ENCODE data around the gene TMEM9.

The TMEM9 gene

GRCh38 chr1:201172999-201173610, 18.8 kb upstream of the TMEM9 start:
- CTCF ChIA-PET: interaction anchor here (1.3 to 1.5 kb wide), 2 partner anchors 12 to 50 kb away, joined by 3 to 5 read pairs; no protein-coding TSS in a partner anchor

GRCh38 chr1:201172326-201172725, 18.1 kb upstream of the TMEM9 start:
- Histone ChIP-seq H3K4me1 (ENCODE audit: control insufficient read depth, insufficient read depth, low read length) (no peaks in the 10 kb centered on the region), H3K27ac (ENCODE audit: extremely low read depth, low read depth, low read length) (no peak overlapping the region), H3K4me3 (ENCODE audit: low read depth, low read length) (no peak overlapping the region), H3K9me3 (ENCODE audit: control insufficient read depth, insufficient read depth, low read depth, low read length) (no peaks in the 10 kb centered on the region), H3K36me3 (ENCODE audit: control insufficient read depth in 2 of 2, insufficient read depth in 1 of 2, low read length in 2 of 2) (no peaks in the 10 kb centered on the region)
- CTCF ChIA-PET: interaction anchor here (0.8 to 1.3 kb wide), 2 partner anchors 13 to 22 kb away, joined by 3 read pairs; no protein-coding TSS in a partner anchor
- POLR2A ChIA-PET: interaction anchor here (0.6 to 1.9 kb wide), 2 partner anchors 24 to 65 kb away, joined by 6 to 10 read pairs; no protein-coding TSS in a partner anchor
- TF ChIP-seq ZNF621 (tag by site-specific recombination; IDR thresholded peaks at IDR 0.05): no peak
- TF ChIP-seq ZNF202 (tag by site-specific recombination; IDR thresholded peaks at IDR 0.05; ENCODE audit: borderline replicate concordance): no peak
- TF ChIP-seq KLF9 (tag by site-specific recombination; IDR thresholded peaks at IDR 0.05; ENCODE audit: low read depth): no peak
- TF ChIP-seq ZNF510 (tag by site-specific recombination; IDR thresholded peaks at IDR 0.05; ENCODE audit: insufficient replicate concordance): no peak
- TF ChIP-seq ZEB2 (tag by site-specific recombination; IDR thresholded peaks at IDR 0.05): no peak
- TF ChIP-seq ZNF610 (tag by site-specific recombination; IDR thresholded peaks at IDR 0.05; ENCODE audit: borderline replicate concordance): no peak
- TF ChIP-seq ZBTB7A (tag by site-specific recombination; IDR thresholded peaks at IDR 0.05; ENCODE audit: low read depth): no peak
- no peak for TF ChIP-seq PATZ1 (tag by site-specific recombination; IDR thresholded peaks at IDR 0.05)
- no peak for TF ChIP-seq RBAK (tag by site-specific recombination; IDR thresholded peaks at IDR 0.05)
- no peak for TF ChIP-seq ZNF157 (tag by site-specific recombination; IDR thresholded peaks at IDR 0.05)
- no peak for TF ChIP-seq ZNF843 (tag by site-specific recombination; IDR thresholded peaks at IDR 0.05)
- TF ChIP-seq, protein P1, sequence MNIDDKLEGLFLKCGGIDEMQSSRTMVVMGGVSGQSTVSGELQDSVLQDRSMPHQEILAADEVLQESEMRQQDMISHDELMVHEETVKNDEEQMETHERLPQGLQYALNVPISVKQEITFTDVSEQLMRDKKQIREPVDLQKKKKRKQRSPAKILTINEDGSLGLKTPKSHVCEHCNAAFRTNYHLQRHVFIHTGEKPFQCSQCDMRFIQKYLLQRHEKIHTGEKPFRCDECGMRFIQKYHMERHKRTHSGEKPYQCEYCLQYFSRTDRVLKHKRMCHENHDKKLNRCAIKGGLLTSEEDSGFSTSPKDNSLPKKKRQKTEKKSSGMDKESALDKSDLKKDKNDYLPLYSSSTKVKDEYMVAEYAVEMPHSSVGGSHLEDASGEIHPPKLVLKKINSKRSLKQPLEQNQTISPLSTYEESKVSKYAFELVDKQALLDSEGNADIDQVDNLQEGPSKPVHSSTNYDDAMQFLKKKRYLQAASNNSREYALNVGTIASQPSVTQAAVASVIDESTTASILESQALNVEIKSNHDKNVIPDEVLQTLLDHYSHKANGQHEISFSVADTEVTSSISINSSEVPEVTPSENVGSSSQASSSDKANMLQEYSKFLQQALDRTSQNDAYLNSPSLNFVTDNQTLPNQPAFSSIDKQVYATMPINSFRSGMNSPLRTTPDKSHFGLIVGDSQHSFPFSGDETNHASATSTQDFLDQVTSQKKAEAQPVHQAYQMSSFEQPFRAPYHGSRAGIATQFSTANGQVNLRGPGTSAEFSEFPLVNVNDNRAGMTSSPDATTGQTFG (tag by site-specific recombination; IDR thresholded peaks at IDR 0.05; ENCODE audit: borderline replicate concordance): no peak
- TF ChIP-seq ZNF133 (tag by site-specific recombination; IDR thresholded peaks at IDR 0.05): no peak
- no peak for TF ChIP-seq ZNF146 (tag by site-specific recombination; IDR thresholded peaks at IDR 0.05)
- TF ChIP-seq YY1 (tag by site-specific recombination; IDR thresholded peaks at IDR 0.05): no peak
- no peak for TF ChIP-seq ZSCAN23 (tag by site-specific recombination; IDR thresholded peaks at IDR 0.05)
- no peak for TF ChIP-seq ZNF670 (tag by site-specific recombination; IDR thresholded peaks at IDR 0.05; ENCODE audit: low read depth)
- no peak for TF ChIP-seq ZNF660 (tag by site-specific recombination; IDR thresholded peaks at IDR 0.05)

More at GRCh38 chr1:201172999-201173610, 18.8 kb upstream of the TMEM9 start:
- Histone ChIP-seq H3K9me3 (ENCODE audit: control insufficient read depth, insufficient read depth, low read depth, low read length) (no peaks in the 10 kb centered on the region), H3K36me3 (ENCODE audit: control insufficient read depth in 2 of 2, insufficient read depth in 1 of 2, low read length in 2 of 2) (no peaks in the 10 kb centered on the region), H3K4me3 (ENCODE audit: low read depth, low read length) (no peak overlapping the region), H3K27ac (ENCODE audit: extremely low read depth, low read depth, low read length) (no peak overlapping the region), H3K4me1 (ENCODE audit: control insufficient read depth, insufficient read depth, low read length) (no peaks in the 10 kb centered on the region)
- POLR2A ChIA-PET: no interaction called here
- peak; percentile 49 for TF ChIP-seq OSR2 (tag by site-specific recombination; IDR thresholded peaks at IDR 0.05)
- no peak for TF ChIP-seq ZNF624 (tag by site-specific recombination; IDR thresholded peaks at IDR 0.05)
- TF ChIP-seq WT1 (tag by site-specific recombination; IDR thresholded peaks at IDR 0.05): no peak
- TF ChIP-seq ZNF596 (tag by site-specific recombination; IDR thresholded peaks at IDR 0.05): no peak
- no peak for TF ChIP-seq ZBTB6 (tag by site-specific recombination; IDR thresholded peaks at IDR 0.05)
- no peak for TF ChIP-seq ZXDB (tag by site-specific recombination; IDR thresholded peaks at IDR 0.05)
- no peak for TF ChIP-seq ZNF133 (tag by site-specific recombination; IDR thresholded peaks at IDR 0.05)
- TF ChIP-seq ZNF48 (tag by site-specific recombination; IDR thresholded peaks at IDR 0.05): no peak
- TF ChIP-seq ZNF404 (tag by site-specific recombination; IDR thresholded peaks at IDR 0.05): no peak
- peak; percentile 74 for TF ChIP-seq SCRT2 (tag by site-specific recombination; IDR thresholded peaks at IDR 0.05)
- no peak for TF ChIP-seq ZNF266 (tag by site-specific recombination; IDR thresholded peaks at IDR 0.05; ENCODE audit: low read depth)

All from HEK293 (cell line).